ENCODE data around the gene COA1.
"Not testable (repeated sequence)": the region's sequence is repeated elsewhere in the genome, so short reads cannot be mapped to it uniquely, and the experiment has no call there.

The COA1 gene

GRCh38 chr7:43625453-43625852, 103.9 kb downstream of the COA1 start:
- no peak for DNase-seq

- DNase-seq = no peak
Measured at GRCh38 chr7:43624156-43624555, 105.2 kb downstream of the COA1 start.

- DNase-seq = no peak
Measured at GRCh38 chr7:43621729-43622448, 107.4 kb downstream of the COA1 start.

- DNase-seq = no peak
Measured at GRCh38 chr7:43619213-43620012, 109.9 kb downstream of the COA1 start.

GRCh38 chr7:43618073-43618472, 111.2 kb downstream of the COA1 start:
- peak; percentile 22 for DNase-seq

- no peak for DNase-seq
Measured at GRCh38 chr7:43616977-43617376, 112.3 kb downstream of the COA1 start.

- no peak for DNase-seq
Measured at GRCh38 chr7:43615558-43616145, 113.7 kb downstream of the COA1 start.

GRCh38 chr7:43612599-43613589, 116.4 kb downstream of the COA1 start:
- DNase-seq = no peak

- DNase-seq = no peak
Measured at GRCh38 chr7:43612128-43612527, 117.2 kb downstream of the COA1 start.

- DNase-seq = no peak
Measured at GRCh38 chr7:43609097-43609496, 120.2 kb downstream of the COA1 start.

GRCh38 chr7:43604251-43604650, 125.1 kb downstream of the COA1 start:
- DNase-seq = no peak

GRCh38 chr7:43602256-43602655, 127.1 kb downstream of the COA1 start:
- DNase-seq = no peak

GRCh38 chr7:43600056-43600455, 129.3 kb downstream of the COA1 start:
- no peak for DNase-seq

- DNase-seq = not testable (repeated sequence)
Measured at GRCh38 chr7:43596426-43596825, 132.9 kb downstream of the COA1 start.

GRCh38 chr7:43594020-43594419, 135.3 kb downstream of the COA1 start:
- DNase-seq = no peak

GRCh38 chr7:43593010-43593409, 136.3 kb downstream of the COA1 start:
- no peak for DNase-seq

GRCh38 chr7:43592326-43592725, 137.0 kb downstream of the COA1 start:
- no peak for DNase-seq

- DNase-seq = no peak
Measured at GRCh38 chr7:43591558-43592180, 137.7 kb downstream of the COA1 start.

- no peak for DNase-seq
Measured at GRCh38 chr7:43590862-43591557, 138.3 kb downstream of the COA1 start.

GRCh38 chr7:43589728-43590127, 139.6 kb downstream of the COA1 start:
- no peak for DNase-seq
